NCI-H187 (cell line): ENCODE data around the gene DAZAP1.

Experiments
- DNase-seq, 2 experiments: peaks; one replicate each; lab custom pipeline; 2025; lab: John Stamatoyannopoulos, UW

DAZAP1 gene

GRCh38 chr19:1445185-1445931 is 38.0 kb downstream of the DAZAP1 start:
- peak; percentile 14 to 43 for DNase-seq

DNA sequence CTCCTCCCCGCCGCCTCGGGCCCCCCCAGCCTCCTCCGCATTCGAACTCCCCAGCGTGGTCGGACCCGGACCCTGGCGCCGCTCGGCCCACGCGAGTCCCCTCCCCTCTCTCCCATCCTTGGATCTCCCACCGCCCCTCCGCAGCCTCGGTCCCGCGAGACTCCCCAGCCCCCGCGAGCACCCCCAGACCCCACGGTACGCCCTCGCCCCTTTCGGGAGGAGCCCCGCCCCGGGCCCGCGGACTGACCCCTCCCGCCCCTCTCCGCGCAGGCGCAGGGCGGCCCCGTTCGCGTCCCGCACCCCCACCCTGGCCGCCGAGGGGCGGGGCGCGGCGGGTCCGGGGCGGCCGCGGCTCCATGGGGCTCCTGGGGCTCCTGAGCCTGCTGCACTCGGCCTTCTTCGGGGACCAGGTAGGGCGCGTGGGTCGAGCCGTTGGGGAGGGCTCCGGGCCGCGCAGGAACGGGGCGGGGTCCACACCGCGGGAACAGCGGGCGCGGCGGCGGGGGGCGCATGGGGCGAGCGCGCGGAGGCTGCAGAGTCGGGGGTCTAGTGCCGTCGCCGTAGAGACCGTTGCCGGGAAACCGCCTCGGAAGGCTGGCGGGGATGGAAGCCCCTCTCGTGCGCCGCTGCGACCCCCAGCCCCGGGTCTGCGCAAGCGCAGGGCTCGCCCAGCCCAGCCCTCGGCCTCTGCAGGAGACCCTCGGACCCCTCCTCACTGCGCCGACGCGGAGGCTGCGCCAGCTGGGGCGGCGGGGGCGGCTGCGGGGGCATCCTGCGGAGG is 38.7 kb downstream of the DAZAP1 start:
- DNase-seq = peak in 1 of 2 experiments; percentile 34

DNA sequence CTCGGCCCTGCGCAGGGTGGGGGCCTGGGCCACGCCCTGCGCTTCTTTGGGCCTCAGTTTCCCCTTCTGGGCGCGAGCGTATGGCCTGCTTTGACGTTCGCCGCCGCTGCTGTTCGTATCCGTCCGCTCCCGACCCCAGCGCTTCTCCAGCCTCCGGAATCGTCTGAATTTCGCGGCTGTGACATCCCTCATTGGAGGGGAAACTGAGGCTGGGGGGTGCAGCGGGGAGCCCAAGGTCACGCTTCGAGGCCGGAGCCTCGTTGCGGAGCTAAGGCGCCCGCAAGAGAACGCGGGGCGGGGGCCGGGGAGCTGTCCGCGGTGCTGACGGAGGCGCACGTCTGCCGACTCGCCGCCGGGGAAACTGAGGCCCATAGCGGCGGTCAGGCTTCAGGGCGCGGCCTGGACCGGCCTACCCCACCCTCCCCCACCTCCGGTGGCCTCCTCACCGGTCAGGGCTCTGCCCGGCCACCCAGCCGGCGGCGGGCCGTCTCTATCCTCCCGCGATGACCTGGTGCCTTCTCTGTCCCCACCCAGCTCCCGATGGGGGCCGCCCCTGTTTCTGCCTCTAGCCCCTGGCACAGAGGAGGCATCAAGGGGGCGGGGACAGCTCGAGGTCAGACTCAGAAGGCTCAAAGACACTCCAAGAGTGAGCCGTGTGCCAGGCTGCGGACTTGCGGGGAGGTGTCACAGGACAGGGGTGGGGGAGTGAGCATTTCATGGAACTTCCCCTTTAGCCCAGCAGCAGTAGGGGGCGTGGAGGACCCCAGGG is 39.5 kb downstream of the DAZAP1 start:
- DNase-seq = no peak

- DNase-seq = no peak
Measured at GRCh38 chr19:1447504-1447903, 40.1 kb downstream of the DAZAP1 start.

GRCh38 chr19:1447944-1448343 is 40.6 kb downstream of the DAZAP1 start:
- no peak for DNase-seq

DNA sequence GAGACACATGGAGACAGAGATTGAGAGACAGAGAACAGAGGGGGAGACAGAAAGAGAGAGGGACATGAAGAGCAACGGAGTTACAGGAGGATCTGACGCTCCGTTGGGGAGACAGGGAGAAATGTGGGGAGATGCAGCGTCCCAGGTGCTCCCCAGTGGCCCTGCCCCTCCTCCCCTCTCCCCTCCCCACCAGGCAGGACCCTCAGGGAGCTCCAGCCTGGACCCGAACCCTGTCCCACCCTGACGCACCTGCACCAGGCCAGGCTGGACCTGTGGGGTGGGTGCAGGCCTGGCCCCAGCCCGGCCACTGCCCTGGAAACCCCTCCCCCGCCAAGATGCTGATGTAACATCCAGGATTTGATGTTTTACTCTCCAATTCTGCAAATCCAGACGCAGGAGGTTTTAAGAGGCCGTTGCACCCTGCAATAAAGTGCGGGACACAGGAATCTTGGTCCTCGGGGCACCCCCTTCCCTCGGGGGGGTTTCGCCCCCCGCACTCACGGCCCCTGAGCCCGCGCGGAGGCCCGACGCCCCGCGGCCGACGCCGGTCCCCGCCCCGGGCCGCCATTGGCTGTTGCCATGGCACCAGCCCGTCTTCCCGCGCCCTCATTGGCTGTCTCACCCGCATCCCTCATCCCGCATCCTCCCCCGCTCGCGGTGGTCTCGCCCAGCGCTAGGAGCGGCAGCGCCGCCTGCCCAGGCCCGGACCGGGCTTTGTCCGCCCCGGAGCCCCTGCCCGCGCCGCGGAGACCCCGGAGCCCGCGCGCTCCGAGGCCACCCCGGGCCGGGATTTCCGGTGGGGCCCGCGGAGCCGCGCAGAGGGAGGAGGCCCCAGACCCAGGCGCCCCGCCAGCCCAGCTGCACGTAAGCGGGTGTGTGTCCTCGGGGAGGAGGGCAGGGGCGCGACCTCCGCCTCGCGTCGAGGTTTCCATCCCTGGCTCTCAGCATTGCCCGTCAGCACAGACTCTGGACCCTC is 42.4 kb downstream of the DAZAP1 start, which contains the start of gene APC2:
APC2 (plus strand) TSS at position 655 of the 976 bp plus-strand sequence. CDS start 2,881 bp downstream, outside the sequence.
- DNase-seq = no peak

GRCh38 chr19:1450735-1451731 is 43.6 kb downstream of the DAZAP1 start:
- no peak for DNase-seq

DNA sequence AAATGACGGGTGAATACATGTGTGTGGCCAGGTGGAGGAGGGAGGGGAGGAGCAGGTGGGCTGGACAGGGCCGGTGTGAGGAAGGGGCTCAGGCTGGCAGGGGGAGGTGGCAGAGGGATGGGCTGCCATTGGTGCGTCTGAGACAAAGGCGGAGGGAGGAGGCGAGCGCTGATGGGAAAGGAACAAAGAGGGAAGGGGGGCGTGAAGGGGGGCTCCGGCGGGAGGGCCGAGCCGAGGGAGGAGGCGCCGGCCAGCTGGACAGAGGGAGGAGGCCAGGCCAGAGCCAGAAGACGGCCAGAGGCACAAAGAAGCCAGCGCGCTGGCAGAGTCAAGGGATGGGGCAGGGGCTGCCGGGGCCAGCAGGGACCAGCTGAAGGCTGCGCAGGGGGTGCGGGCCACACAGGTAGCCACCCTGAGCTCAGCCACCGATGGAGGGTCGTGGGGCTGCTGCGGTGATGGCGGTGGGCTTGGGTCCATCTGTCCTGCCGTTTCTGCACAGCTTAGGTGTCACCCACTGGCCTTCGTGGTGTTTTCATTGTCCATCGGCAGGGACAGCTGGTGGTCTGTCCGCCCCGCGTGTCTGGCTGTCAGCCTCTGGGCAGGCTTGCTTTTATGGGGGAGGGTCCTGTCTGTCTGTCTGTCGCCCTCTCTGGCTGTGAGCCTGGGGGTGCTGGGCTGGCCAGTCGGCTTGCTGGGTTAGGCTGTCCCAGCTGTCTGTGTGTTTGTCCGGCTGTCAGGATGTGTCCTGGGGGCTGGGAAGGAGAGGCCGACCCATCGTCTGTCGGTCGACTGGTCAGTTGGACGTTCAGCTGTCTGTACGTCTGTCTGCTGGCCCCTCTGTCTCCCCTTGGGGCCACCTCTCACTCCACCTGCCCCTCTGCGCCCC is 44.8 kb downstream of the DAZAP1 start:
- DNase-seq = no peak

DNA sequence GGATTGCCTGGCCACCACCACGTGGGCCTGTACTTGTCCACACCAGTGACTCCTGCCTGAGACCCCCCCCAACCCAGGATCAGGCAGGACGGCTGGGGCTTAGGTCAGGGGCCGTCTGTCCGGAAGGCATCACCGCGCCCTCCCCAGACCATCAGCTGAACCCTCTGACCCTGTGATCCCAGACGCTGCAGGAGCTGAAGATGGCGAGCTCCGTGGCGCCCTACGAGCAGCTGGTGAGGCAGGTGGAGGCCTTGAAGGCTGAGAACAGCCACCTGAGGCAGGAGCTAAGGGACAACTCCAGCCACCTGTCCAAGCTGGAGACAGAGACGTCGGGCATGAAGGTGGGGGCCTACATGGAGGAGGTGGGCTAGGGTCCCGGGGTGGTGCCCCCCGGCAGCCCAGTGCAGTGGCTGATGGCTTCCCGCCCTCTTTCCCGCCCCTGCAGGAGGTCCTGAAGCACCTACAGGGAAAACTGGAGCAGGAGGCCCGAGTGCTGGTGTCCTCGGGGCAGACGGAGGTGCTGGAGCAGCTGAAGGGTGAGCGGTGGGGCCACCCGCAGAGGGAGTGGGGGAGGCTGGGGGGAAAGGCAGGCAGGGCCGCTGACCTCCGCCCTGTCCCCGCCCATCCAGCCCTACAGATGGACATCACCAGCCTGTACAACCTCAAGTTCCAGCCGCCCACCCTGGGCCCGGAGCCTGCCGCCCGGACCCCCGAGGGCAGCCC is 45.6 kb downstream of the DAZAP1 start:
- no peak for DNase-seq

GRCh38 chr19:1453525-1454364 is 46.4 kb downstream of the DAZAP1 start:
- no peak for DNase-seq

GRCh38 chr19:1455002-1455335 is 47.6 kb downstream of the DAZAP1 start:
- DNase-seq = no peak

DNA sequence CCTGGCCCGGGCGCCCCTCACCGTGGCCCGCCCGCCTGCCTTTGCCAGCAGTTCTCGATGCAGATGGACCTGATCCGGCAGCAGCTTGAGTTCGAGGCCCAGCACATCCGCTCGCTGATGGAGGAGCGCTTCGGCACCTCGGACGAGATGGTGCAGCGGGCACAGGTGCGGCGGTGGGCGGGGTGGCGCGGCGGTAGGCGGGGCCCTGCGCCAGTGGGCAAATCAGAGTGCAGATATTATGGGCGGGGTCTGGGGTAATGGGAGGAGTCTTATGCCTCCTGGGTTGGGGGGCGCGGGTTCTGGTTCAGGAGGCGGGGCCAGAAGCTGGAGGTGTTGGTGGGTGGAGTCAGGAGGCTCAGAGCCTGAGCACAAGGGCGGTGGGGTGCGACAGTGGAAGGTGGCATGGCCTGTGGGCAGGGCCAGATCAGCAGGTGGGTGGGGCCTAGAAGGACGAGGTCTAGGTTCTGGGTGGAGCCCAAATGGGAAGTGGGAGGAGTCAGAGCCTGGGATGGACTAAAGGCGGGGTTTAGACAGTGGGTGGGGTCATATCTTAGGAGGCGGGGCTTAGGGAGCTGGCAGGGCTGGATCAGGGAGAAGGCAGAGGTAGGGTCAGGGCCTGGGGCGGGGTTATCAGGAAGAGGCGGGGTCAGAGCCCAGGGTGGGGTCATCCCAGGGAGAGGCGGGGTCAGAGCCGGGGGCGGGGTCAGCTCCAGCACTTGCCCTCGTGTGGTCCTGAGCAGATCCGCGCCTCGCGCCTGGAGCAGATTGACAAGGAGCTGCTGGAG is 48.1 kb downstream of the DAZAP1 start:
- peak; percentile 96 to 97 for DNase-seq

GRCh38 chr19:1456121-1456900 is 48.9 kb downstream of the DAZAP1 start:
- no peak for DNase-seq

DNA sequence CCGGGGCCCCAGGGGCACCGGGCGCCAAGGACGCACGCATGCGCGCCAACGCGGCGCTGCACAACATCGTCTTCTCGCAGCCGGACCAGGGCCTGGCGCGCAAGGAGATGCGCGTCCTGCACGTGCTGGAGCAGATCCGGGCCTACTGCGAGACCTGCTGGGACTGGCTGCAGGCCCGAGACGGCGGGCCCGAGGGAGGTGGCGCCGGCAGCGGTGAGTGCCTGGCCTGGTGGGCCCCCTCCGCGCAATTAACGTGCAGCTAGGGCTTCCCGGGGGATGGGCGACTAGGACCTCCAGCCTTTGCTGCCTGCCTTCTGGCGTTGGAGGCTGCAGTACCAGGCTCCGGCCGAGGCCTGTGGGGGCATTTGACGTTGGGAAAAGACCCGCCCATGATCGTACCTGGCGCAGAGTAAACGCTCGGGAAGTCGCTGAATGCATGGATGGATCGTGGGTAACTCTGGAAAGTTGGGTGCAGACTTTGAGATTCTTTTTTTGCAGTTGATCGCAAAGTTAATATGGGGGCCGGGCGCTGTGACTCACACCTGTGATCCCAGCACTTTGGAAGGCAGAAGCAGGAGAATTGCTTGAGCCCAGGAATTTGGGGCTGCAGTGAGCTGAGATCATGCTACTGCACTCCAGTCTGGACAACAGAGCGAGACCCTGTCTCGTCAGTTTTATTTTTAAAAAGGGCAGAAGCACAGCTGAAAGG is 49.8 kb downstream of the DAZAP1 start:
- no peak for DNase-seq

DNA sequence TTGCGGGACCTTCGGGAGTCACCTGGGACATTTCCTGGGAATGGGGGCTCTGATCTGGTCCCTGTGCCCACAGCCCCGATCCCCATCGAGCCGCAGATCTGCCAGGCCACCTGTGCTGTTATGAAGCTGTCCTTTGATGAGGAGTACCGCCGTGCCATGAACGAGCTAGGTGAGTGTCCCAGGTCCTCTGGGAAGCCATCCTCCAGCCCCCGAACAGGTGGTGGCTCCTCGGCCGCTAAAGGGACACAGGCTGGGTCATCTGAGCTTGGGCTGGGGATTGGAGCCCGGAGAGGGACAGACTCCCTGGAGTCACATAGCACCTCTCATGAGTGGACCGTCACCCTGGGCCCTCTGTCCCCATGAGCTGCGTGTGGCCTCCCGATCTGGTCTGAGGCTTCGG is 50.5 kb downstream of the DAZAP1 start:
- no peak for DNase-seq
